Measurements from ENCODE around the gene PTGER1. TPM values are rescaled to one million over a fixed set of nuclear protein-coding genes. Genes with fewer than 3 reads are reported as not detected.
"Not testable (repeated sequence)": the region's sequence is repeated elsewhere in the genome, so short reads cannot be mapped to it uniquely, and the experiment has no call there.

Gene PTGER1
- total and polyA plus RNA-seq, 2 donors (not counting 1 experiment from before 2014, with no cell fraction given): 0.27 TPM; not detected in 1

DNA sequence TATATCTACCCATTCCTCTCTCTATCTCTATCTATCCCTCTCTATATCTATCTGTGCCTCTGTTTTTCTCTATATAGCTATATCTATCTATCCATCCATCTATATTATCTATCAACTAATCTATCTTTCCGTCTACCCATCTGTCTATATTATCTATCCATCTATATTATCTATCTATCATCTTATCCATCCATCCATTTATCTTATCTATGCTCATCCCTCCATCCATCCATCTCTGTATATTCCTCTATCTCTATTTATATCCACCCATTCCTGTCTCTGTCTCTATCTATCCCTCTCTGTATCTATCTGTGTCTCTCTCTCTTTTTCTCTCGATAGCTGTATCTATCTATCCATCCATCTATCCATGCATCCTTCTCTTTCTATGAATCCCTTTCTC lies 14.2 kb downstream of the PTGER1 start:
- Histone ChIP-seq H3K4me3 (ENCODE audit: control extremely low read depth in 1 of 5, extremely low read depth in 1 of 5, insufficient read depth in 1 of 5, low read depth in 2 of 5, low read length in 4 of 5) (no peak overlapping the region), H3K9me3 (ENCODE audit: control extremely low read depth in 1 of 3, control insufficient read depth in 2 of 3, insufficient read depth in 1 of 3, low read length in 2 of 3) (no peaks in the 10 kb centered on the region), H3K27me3 (replicated peaks in 1 of 4; ENCODE audit: control extremely low read depth in 1 of 4, control insufficient read depth in 3 of 4, insufficient read depth in 4 of 4, low read length in 3 of 4) (no peaks in the 10 kb centered on the region), H3K9ac (ENCODE audit: low read length) (no peak overlapping the region), H2AFZ (ENCODE audit: insufficient read depth, low read depth, low read length, poor library complexity, severe bottlenecking) (no peak overlapping the region), H4K20me1 (ENCODE audit: control insufficient read depth, insufficient read depth, low read length, poor library complexity, severe bottlenecking) (no peaks in the 10 kb centered on the region), H3K27ac (ENCODE audit: low read length in 2 of 2) (no peak overlapping the region), H3K4me1 (ENCODE audit: control insufficient read depth in 2 of 2, insufficient read depth in 2 of 2, low read length in 2 of 2) (no peaks in the 10 kb centered on the region), H3K4me2 (replicated peaks; ENCODE audit: low read depth, low read length, poor library complexity, severe bottlenecking) (no peak overlapping the region), H3K36me3 (replicated peaks in 1 of 2; ENCODE audit: control extremely low read depth in 1 of 2, control insufficient read depth in 1 of 2, extremely low read depth in 1 of 2, insufficient read depth in 2 of 2, low read length in 1 of 2) (peaks cover 8 to 65% of the 10 kb centered on the region in 2 experiments), H3K79me2 (ENCODE audit: control insufficient read depth, insufficient read depth, low read length) (no peaks in the 10 kb centered on the region)
- WGBS (ENCODE audit: insufficient coverage): 89% methylated on average over 2 of the region's 2 CpGs
- TF ChIP-seq, protein P1, sequence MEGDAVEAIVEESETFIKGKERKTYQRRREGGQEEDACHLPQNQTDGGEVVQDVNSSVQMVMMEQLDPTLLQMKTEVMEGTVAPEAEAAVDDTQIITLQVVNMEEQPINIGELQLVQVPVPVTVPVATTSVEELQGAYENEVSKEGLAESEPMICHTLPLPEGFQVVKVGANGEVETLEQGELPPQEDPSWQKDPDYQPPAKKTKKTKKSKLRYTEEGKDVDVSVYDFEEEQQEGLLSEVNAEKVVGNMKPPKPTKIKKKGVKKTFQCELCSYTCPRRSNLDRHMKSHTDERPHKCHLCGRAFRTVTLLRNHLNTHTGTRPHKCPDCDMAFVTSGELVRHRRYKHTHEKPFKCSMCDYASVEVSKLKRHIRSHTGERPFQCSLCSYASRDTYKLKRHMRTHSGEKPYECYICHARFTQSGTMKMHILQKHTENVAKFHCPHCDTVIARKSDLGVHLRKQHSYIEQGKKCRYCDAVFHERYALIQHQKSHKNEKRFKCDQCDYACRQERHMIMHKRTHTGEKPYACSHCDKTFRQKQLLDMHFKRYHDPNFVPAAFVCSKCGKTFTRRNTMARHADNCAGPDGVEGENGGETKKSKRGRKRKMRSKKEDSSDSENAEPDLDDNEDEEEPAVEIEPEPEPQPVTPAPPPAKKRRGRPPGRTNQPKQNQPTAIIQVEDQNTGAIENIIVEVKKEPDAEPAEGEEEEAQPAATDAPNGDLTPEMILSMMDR (IDR thresholded peaks at IDR 0.05): peak; percentile 25
- no peak for TF ChIP-seq EZH2 (IDR thresholded peaks at IDR 0.05; ENCODE audit: borderline replicate concordance, insufficient read depth, low read depth, low read length, poor library complexity, severe bottlenecking)
- Mint-ChIP-seq H3K4me3 (no peak overlapping the region), H3K27ac (no peak overlapping the region), H3K27me3 (no peaks in the 10 kb centered on the region), H3K4me1 (no peaks in the 10 kb centered on the region), H3K9me3 (ENCODE audit: insufficient read depth) (no peaks in the 10 kb centered on the region)
- DNase-seq: no peak
- ChIA-PET POLR2A (no interaction called here), CTCF (interaction anchor here (1.0 to 1.4 kb wide), 2 partner anchors 12 to 19 kb away, joined by 3 read pairs; no protein-coding TSS in a partner anchor)
- intact Hi-C loops (cut with micrococcal nuclease): no loop called here
- no peak for ATAC-seq (ENCODE audit: low read depth)

- no peak overlapping the region for H3K4me3 Mint-ChIP-seq
- no peak overlapping the region for H3K27ac Mint-ChIP-seq
- DNase-seq (no peak), ATAC-seq (ENCODE audit: low read depth) (no peak)
- H4K20me1 ChIP-seq (ENCODE audit: control insufficient read depth, insufficient read depth, low read length, poor library complexity, severe bottlenecking): no peaks in the 10 kb centered on the region
- TF ChIP-seq, protein P1 (IDR thresholded peaks at IDR 0.05): no peak
- no peak for TF ChIP-seq EZH2 (IDR thresholded peaks at IDR 0.05; ENCODE audit: borderline replicate concordance, insufficient read depth, low read depth, low read length, poor library complexity, severe bottlenecking)
- H3K4me1 ChIP-seq (ENCODE audit: control insufficient read depth in 2 of 2, insufficient read depth in 2 of 2, low read length in 2 of 2): no peaks in the 10 kb centered on the region
- H3K27me3 Mint-ChIP-seq: no peaks in the 10 kb centered on the region
- 80% methylated on average over 1 of the region's 5 CpGs for WGBS (ENCODE audit: insufficient coverage)
- H3K27ac ChIP-seq (ENCODE audit: low read length in 2 of 2): no peak overlapping the region
- peaks cover 6 to 63% of the 10 kb centered on the region in 2 experiments for H3K36me3 ChIP-seq (replicated peaks in 1 of 2; ENCODE audit: control extremely low read depth in 1 of 2, control insufficient read depth in 1 of 2, extremely low read depth in 1 of 2, insufficient read depth in 2 of 2, low read length in 1 of 2)
- no peaks in the 10 kb centered on the region for H3K4me1 Mint-ChIP-seq
- no peaks in the 10 kb centered on the region for H3K9me3 ChIP-seq (ENCODE audit: control extremely low read depth in 1 of 3, control insufficient read depth in 2 of 3, insufficient read depth in 1 of 3, low read length in 2 of 3)
- H3K27me3 ChIP-seq (replicated peaks in 1 of 4; ENCODE audit: control extremely low read depth in 1 of 4, control insufficient read depth in 3 of 4, insufficient read depth in 4 of 4, low read length in 3 of 4): no peaks in the 10 kb centered on the region
- ChIA-PET CTCF (interaction anchor here (0.6 kb wide), 2 partner anchors 13 to 60 kb away, joined by 4 read pairs; no protein-coding TSS in a partner anchor), POLR2A (no interaction called here)
- H3K9ac ChIP-seq (ENCODE audit: low read length): no peak overlapping the region
- no peaks in the 10 kb centered on the region for H3K79me2 ChIP-seq (ENCODE audit: control insufficient read depth, insufficient read depth, low read length)
- no peaks in the 10 kb centered on the region for H3K9me3 Mint-ChIP-seq (ENCODE audit: insufficient read depth)
- H3K4me2 ChIP-seq (replicated peaks; ENCODE audit: low read depth, low read length, poor library complexity, severe bottlenecking): no peak overlapping the region
- intact Hi-C loops (cut with micrococcal nuclease): no loop called here
- H3K4me3 ChIP-seq (ENCODE audit: control extremely low read depth in 1 of 5, extremely low read depth in 1 of 5, insufficient read depth in 1 of 5, low read depth in 2 of 5, low read length in 4 of 5): no peak overlapping the region
- no peak overlapping the region for H2AFZ ChIP-seq (ENCODE audit: insufficient read depth, low read depth, low read length, poor library complexity, severe bottlenecking)
Measured at GRCh38 chr19:14459703-14460102, 15.5 kb downstream of the PTGER1 start.

- Histone ChIP-seq H3K36me3 (replicated peaks in 1 of 2; ENCODE audit: control extremely low read depth in 1 of 2, control insufficient read depth in 1 of 2, extremely low read depth in 1 of 2, insufficient read depth in 2 of 2, low read length in 1 of 2) (peaks cover 0 to 65% of the 10 kb centered on the region in 2 experiments), H3K79me2 (ENCODE audit: control insufficient read depth, insufficient read depth, low read length) (peaks cover 39% of the 10 kb centered on the region), H4K20me1 (ENCODE audit: control insufficient read depth, insufficient read depth, low read length, poor library complexity, severe bottlenecking) (peaks cover 35% of the 10 kb centered on the region)
- H3K4me3 Mint-ChIP-seq; POLR2A ChIA-PET; H3K4me3 ChIP-seq (ENCODE audit: control extremely low read depth in 1 of 5, extremely low read depth in 1 of 5, insufficient read depth in 1 of 5, low read depth in 2 of 5, low read length in 4 of 5); H3K9me3 Mint-ChIP-seq (ENCODE audit: insufficient read depth); H3K4me1 Mint-ChIP-seq; DNase-seq; H3K4me1 ChIP-seq (ENCODE audit: control insufficient read depth in 2 of 2, insufficient read depth in 2 of 2, low read length in 2 of 2); H3K27ac ChIP-seq (ENCODE audit: low read length in 2 of 2); H3K27ac Mint-ChIP-seq; H3K27me3 ChIP-seq (replicated peaks in 1 of 4; ENCODE audit: control extremely low read depth in 1 of 4, control insufficient read depth in 3 of 4, insufficient read depth in 4 of 4, low read length in 3 of 4); H3K4me2 ChIP-seq (replicated peaks; ENCODE audit: low read depth, low read length, poor library complexity, severe bottlenecking); H3K9ac ChIP-seq (ENCODE audit: low read length); ATAC-seq (ENCODE audit: low read depth); H2AFZ ChIP-seq (ENCODE audit: insufficient read depth, low read depth, low read length, poor library complexity, severe bottlenecking); H3K27me3 Mint-ChIP-seq; H3K9me3 ChIP-seq (ENCODE audit: control extremely low read depth in 1 of 3, control insufficient read depth in 2 of 3, insufficient read depth in 1 of 3, low read length in 2 of 3); intact Hi-C loops (cut with micrococcal nuclease): not testable (repeated sequence)
- 100% methylated on average over 3 of the region's 3 CpGs for WGBS (ENCODE audit: insufficient coverage)
- CTCF ChIA-PET: interaction anchor here (0.7 kb wide), 1 partner anchor 60 kb away, joined by 4 read pairs; no protein-coding TSS in a partner anchor
Measured at GRCh38 chr19:14452303-14452702, 22.9 kb downstream of the PTGER1 start.
